MCF 10A (cell line): ENCODE results near the gene IPO8. TPM values are rescaled to one million over a fixed set of nuclear protein-coding genes. Genes with fewer than 3 reads are reported as not detected.
"Not testable (repeated sequence)": the region's sequence is repeated elsewhere in the genome, so short reads cannot be mapped to it uniquely, and the experiment has no call there.

Experiments
- BruUV-seq: library from RNA; stranded (reverse); fragments of 400-500 nt; replicated peaks from 2 replicates; lab custom pipeline; 2021; lab: Mats Ljungman, UMichigan
- CTCF ChIA-PET: fragments of 300-600 bp; sonication (Branson Sonifier 250); formaldehyde crosslinking; extraction: SDS; loops from one replicate; lab custom pipeline; 2021; ENCODE audit warnings: antibody characterized with exemption, inconsistent platforms; lab: Yijun Ruan, JAX
- POLR2A ChIA-PET: fragments of 300-600, 350-650 bp; sonication (Branson Sonifier 250); formaldehyde crosslinking; extraction: SDS; loops from one replicate; lab custom pipeline; 2020; ENCODE audit warnings: antibody characterized with exemption, inconsistent platforms; lab: Yijun Ruan, JAX
- DNase-seq: peaks from one replicate; pipeline ENCODE4 v3.0.0-alpha.2; 2018; ENCODE audit not compliant: unreplicated experiment
- H3K27ac Mint-ChIP-seq: one replicate; pipeline ENCODE4 v1.8.0; 2022; ENCODE audit warnings: mild to moderate bottlenecking, low read depth, mixed read lengths; ENCODE audit not compliant: unreplicated experiment
- H3K27me3 Mint-ChIP-seq: one replicate; pipeline ENCODE4 v1.8.0; 2022; ENCODE audit warnings: mixed read lengths; ENCODE audit not compliant: insufficient read depth, unreplicated experiment
- H3K36me3 Mint-ChIP-seq: one replicate; pipeline ENCODE4 v1.8.0; 2022; ENCODE audit warnings: mild to moderate bottlenecking, moderate library complexity, mixed read lengths; ENCODE audit not compliant: insufficient read depth, unreplicated experiment
- H3K4me1 Mint-ChIP-seq: one replicate; pipeline ENCODE4 v1.8.0; 2022; ENCODE audit warnings: mixed read lengths; ENCODE audit not compliant: insufficient read depth, unreplicated experiment
- H3K4me3 Mint-ChIP-seq: one replicate; pipeline ENCODE4 v1.8.0; 2022; ENCODE audit warnings: mild to moderate bottlenecking, moderate library complexity, mixed read lengths; ENCODE audit not compliant: unreplicated experiment
- H3K9me3 Mint-ChIP-seq: one replicate; pipeline ENCODE4 v1.8.0; 2022; ENCODE audit warnings: mixed read lengths; ENCODE audit not compliant: unreplicated experiment
- CTCF ChIP-seq: fragments of 200-600 bp; IDR thresholded peaks from one replicate; pipeline ENCODE4 v1.8.0; 2022; ENCODE audit warnings: antibody characterized with exemption, mild to moderate bottlenecking; ENCODE audit not compliant: unreplicated experiment
- intact Hi-C: fragments of 100-400 bp; cut with micrococcal nuclease; formaldehyde crosslinking; loops from 2 replicates; pipeline ENCODE4 v1.14.1; 2022
- total RNA-seq: library from RNA; stranded (reverse); gene quantifications from 2 replicates; pipeline ENCODE4 v1.2.3, GENCODE V29; 2022

The IPO8 gene
- total RNA-seq, 1 experiment from 2014 or later: 36.3 TPM

DNA sequence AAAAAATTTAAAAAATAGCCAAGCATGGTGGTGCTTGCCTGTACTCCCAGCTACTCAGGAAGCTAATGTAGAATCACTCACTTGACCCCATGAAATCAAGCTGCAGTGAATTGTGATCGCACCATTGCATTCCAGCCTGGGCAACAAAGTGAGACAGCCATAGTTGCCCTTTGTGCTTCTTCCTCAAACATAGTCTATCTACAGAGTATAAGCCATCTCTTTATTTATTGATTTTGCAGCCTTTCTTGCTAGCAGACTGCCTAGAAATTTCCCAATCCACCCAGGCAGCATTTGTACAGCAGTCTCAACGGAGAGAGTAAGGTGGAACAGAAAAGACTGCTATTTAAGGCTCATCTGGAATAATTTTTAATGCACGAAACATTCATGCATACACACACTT lies 68.8 kb downstream of the IPO8 start:
- peaks cover 36% of the 10 kb centered on the region for H3K36me3 Mint-ChIP-seq
- peaks cover 5% of the 10 kb centered on the region for H3K4me1 Mint-ChIP-seq
- POLR2A ChIA-PET: no interaction called here
- intact Hi-C loops: no loop called here
- CTCF ChIA-PET: no interaction called here
- no peaks in the 10 kb centered on the region for H3K27me3 Mint-ChIP-seq
- TF ChIP-seq CTCF: no peak
- no peaks in the 10 kb centered on the region for H3K9me3 Mint-ChIP-seq
- no peak overlapping the region for H3K4me3 Mint-ChIP-seq
- H3K27ac Mint-ChIP-seq: no peak overlapping the region
- DNase-seq: no peak
- BruUV-seq: no TSS peak

GRCh38 chr12:30624009-30624408 lies 71.7 kb downstream of the IPO8 start:
- CTCF ChIA-PET: no interaction called here

GRCh38 chr12:30622509-30622908 lies 73.2 kb downstream of the IPO8 start:
- DNase-seq: peak; percentile 64
- no peak overlapping the region for H3K4me3 Mint-ChIP-seq
- TF ChIP-seq CTCF: no peak
- no peaks in the 10 kb centered on the region for H3K27me3 Mint-ChIP-seq
- BruUV-seq: no TSS peak
- H3K36me3 Mint-ChIP-seq: peaks cover 12% of the 10 kb centered on the region
- intact Hi-C loops: no loop called here
- ChIA-PET POLR2A (interaction anchor here (0.8 kb wide), 1 partner anchor 10 kb away, joined by 4 read pairs; no protein-coding TSS in a partner anchor), CTCF (interaction anchor here (0.6 kb wide), 1 partner anchor 1399 kb away, joined by 3 read pairs; no protein-coding TSS in a partner anchor)
- H3K4me1 Mint-ChIP-seq: peaks cover 5% of the 10 kb centered on the region
- no peaks in the 10 kb centered on the region for H3K9me3 Mint-ChIP-seq
- H3K27ac Mint-ChIP-seq: no peak overlapping the region

More at GRCh38 chr12:30624009-30624408, 71.7 kb downstream of the IPO8 start:
- intact Hi-C loops: no loop called here
- no peak overlapping the region for H3K27ac Mint-ChIP-seq
- no peaks in the 10 kb centered on the region for H3K27me3 Mint-ChIP-seq
- no peaks in the 10 kb centered on the region for H3K9me3 Mint-ChIP-seq
- POLR2A ChIA-PET: no interaction called here
- TF ChIP-seq CTCF: no peak
- H3K4me1 Mint-ChIP-seq: peaks cover 5% of the 10 kb centered on the region
- H3K36me3 Mint-ChIP-seq: peaks cover 17% of the 10 kb centered on the region
- H3K4me3 Mint-ChIP-seq: no peak overlapping the region
- no TSS peak for BruUV-seq
- DNase-seq: no peak

GRCh38 chr12:30621663-30622241 lies 73.9 kb downstream of the IPO8 start:
- intact Hi-C loops: not testable (repeated sequence)

More at GRCh38 chr12:30621663-30622241, 73.9 kb downstream of the IPO8 start:
- H3K27me3 Mint-ChIP-seq, BruUV-seq, H3K9me3 Mint-ChIP-seq, CTCF ChIA-PET, H3K27ac Mint-ChIP-seq, H3K4me3 Mint-ChIP-seq, DNase-seq, H3K4me1 Mint-ChIP-seq: not testable (repeated sequence)
- POLR2A ChIA-PET: interaction anchor here (0.7 to 0.8 kb wide), 2 partner anchors 9 to 171 kb away, joined by 3 to 4 read pairs; no protein-coding TSS in a partner anchor
- peaks cover 12% of the 10 kb centered on the region for H3K36me3 Mint-ChIP-seq
